A673 (cell line): Measurements from ENCODE around the gene MYO15B. TPM values are rescaled to one million over a fixed set of nuclear protein-coding genes. Genes with fewer than 3 reads are reported as not detected.

Source experiments
- BruUV-seq: library from RNA; stranded (reverse); fragments of 400-500 nt; replicated peaks from 2 replicates; lab custom pipeline; 2021; lab: Mats Ljungman, UMichigan
- CTCF ChIA-PET: fragments of 300-600 bp; sonication (Branson Sonifier 250); formaldehyde crosslinking; loops from one replicate; lab custom pipeline; 2022; ENCODE audit warnings: antibody characterized with exemption; lab: Charles Lee
- POLR2A ChIA-PET: fragments of 300-600 bp; sonication (Branson Sonifier 250); formaldehyde crosslinking; loops from one replicate; lab custom pipeline; 2022; ENCODE audit warnings: antibody characterized with exemption; ENCODE audit not compliant: low non-redundant PET; lab: Charles Lee
- DNase-seq: peaks from one replicate; pipeline ENCODE4 v3.0.0-alpha.2; 2015; ENCODE audit warnings: low spot score
- H3K27ac ChIP-seq: fragments of 200-600 bp; sonication (generic); 2 replicates; pipeline ENCODE4 v1.5.1; 2016; ENCODE audit warnings: mixed run types, low read depth, mild to moderate bottlenecking, mixed read lengths, antibody characterized with exemption, low read length; ENCODE audit not compliant: poor library complexity, severe bottlenecking
- H3K27me3 ChIP-seq: fragments of 200-600 bp; sonication (generic); replicated peaks from 2 replicates; pipeline ENCODE4 v1.6.1; 2017; ENCODE audit warnings: mixed run types, low read depth, mild to moderate bottlenecking, mixed read lengths, antibody characterized with exemption, low read length; ENCODE audit not compliant: insufficient read depth, poor library complexity
- H3K36me3 ChIP-seq: fragments of 200-600 bp; sonication (generic); 2 replicates; pipeline ENCODE4 v1.6.1; 2016; ENCODE audit warnings: mixed run types, mild to moderate bottlenecking, mixed read lengths, antibody characterized with exemption, low read length; ENCODE audit not compliant: insufficient read depth, poor library complexity, severe bottlenecking
- H3K4me1 ChIP-seq: fragments of 200-600 bp; sonication (generic); 2 replicates; pipeline ENCODE4 v1.6.1; 2017; ENCODE audit warnings: mixed run types, mild to moderate bottlenecking, mixed read lengths, antibody characterized with exemption, low read length; ENCODE audit not compliant: insufficient read depth, poor library complexity, severe bottlenecking
- H3K4me3 ChIP-seq: fragments of 200-600 bp; sonication (generic); 2 replicates; pipeline ENCODE4 v1.5.1; 2016; ENCODE audit warnings: low read depth, mixed run types, mild to moderate bottlenecking, mixed read lengths, low read length; ENCODE audit not compliant: poor library complexity, severe bottlenecking
- H3K9me3 ChIP-seq: fragments of 200-600 bp; sonication (generic); 2 replicates; pipeline ENCODE4 v1.6.1; 2016; ENCODE audit warnings: mixed run types, low read depth, mild to moderate bottlenecking, mixed read lengths, antibody characterized with exemption, low read length; ENCODE audit not compliant: poor library complexity, severe bottlenecking
- CTCF ChIP-seq: fragments of 300-800, 200-600 bp; sonication (generic); conservative IDR thresholded peaks from 2 replicates; pipeline ENCODE4 v1.5.1; 2017; ENCODE audit warnings: low read depth, mild to moderate bottlenecking, antibody characterized with exemption, low read length, moderate library complexity, mixed read lengths
- EZH2 ChIP-seq: fragments of 200-600 bp; sonication (generic); IDR thresholded peaks from 2 replicates; pipeline ENCODE4 v1.6.1; 2017; ENCODE audit warnings: borderline replicate concordance, low read depth, mild to moderate bottlenecking, mixed read lengths, antibody characterized with exemption, low read length; ENCODE audit not compliant: poor library complexity, severe bottlenecking
- intact Hi-C: fragments of 100-400 bp; cut with micrococcal nuclease; formaldehyde crosslinking; loops from one replicate; pipeline ENCODE4 v1.10.0; 2022; ENCODE audit not compliant: unreplicated experiment
- total RNA-seq: library from RNA; stranded (reverse); gene quantifications from 2 replicates; pipeline ENCODE4 v1.2.3, GENCODE V29; 2021

MYO15B gene
- total RNA-seq, 1 experiment from 2014 or later: 9.3 TPM

GRCh38 chr17:75638893-75639292, 51.3 kb downstream of the MYO15B start:
- H3K36me3 ChIP-seq: no peaks in the 10 kb centered on the region
- DNase-seq: no peak
- H3K9me3 ChIP-seq: no peaks in the 10 kb centered on the region
- no peak overlapping the region for H3K4me3 ChIP-seq
- intact Hi-C loops: no loop called here
- no peaks in the 10 kb centered on the region for H3K27me3 ChIP-seq
- peaks cover 4% of the 10 kb centered on the region for H3K4me1 ChIP-seq
- no TSS peak for BruUV-seq
- TF ChIP-seq CTCF: no peak
- no peak for TF ChIP-seq EZH2
- ChIA-PET CTCF (no interaction called here), POLR2A (no interaction called here)
- no peak overlapping the region for H3K27ac ChIP-seq

GRCh38 chr17:75639327-75639726, 51.7 kb downstream of the MYO15B start:
- no peaks in the 10 kb centered on the region for H3K9me3 ChIP-seq
- intact Hi-C loops: no loop called here
- POLR2A ChIA-PET: no interaction called here
- DNase-seq: no peak
- TF ChIP-seq EZH2: no peak
- no peak for TF ChIP-seq CTCF
- CTCF ChIA-PET: no interaction called here
- H3K27me3 ChIP-seq: no peaks in the 10 kb centered on the region
- no peak overlapping the region for H3K4me3 ChIP-seq
- no TSS peak for BruUV-seq
- peaks cover under 1% of the 10 kb centered on the region for H3K4me1 ChIP-seq
- no peak overlapping the region for H3K27ac ChIP-seq
- H3K36me3 ChIP-seq: no peaks in the 10 kb centered on the region

GRCh38 chr17:75639771-75640555, 52.4 kb downstream of the MYO15B start:
- H3K4me3 ChIP-seq: no peak overlapping the region
- BruUV-seq: no TSS peak
- ChIA-PET CTCF (no interaction called here), POLR2A (no interaction called here)
- intact Hi-C loops: no loop called here
- no peak overlapping the region for H3K27ac ChIP-seq
- no peaks in the 10 kb centered on the region for H3K27me3 ChIP-seq
- no peaks in the 10 kb centered on the region for H3K4me1 ChIP-seq
- no peak for TF ChIP-seq EZH2
- no peak for TF ChIP-seq CTCF
- no peaks in the 10 kb centered on the region for H3K9me3 ChIP-seq
- H3K36me3 ChIP-seq: no peaks in the 10 kb centered on the region
- DNase-seq: no peak
